DOHH2 (cell line): Measurements from ENCODE around the gene ADAMTS12.

Experiments
- H3F3A ChIP-seq: fragments of 200-600 bp; sonication (generic), shearing (Covaris generic); 2 replicates; pipeline ENCODE4 v1.6.0; 2016; ENCODE audit warnings: antibody characterized with exemption, mild to moderate bottlenecking; ENCODE audit not compliant: control insufficient read depth, insufficient read depth
- H3K27ac ChIP-seq: fragments of 200-600 bp; sonication (generic); 2 replicates; pipeline ENCODE4 v1.5.1; 2014; ENCODE audit warnings: low read depth, mild to moderate bottlenecking, low read length, moderate library complexity
- H3K27me3 ChIP-seq: fragments of 200-600 bp; sonication (generic); 2 replicates; pipeline ENCODE4 v1.6.1; 2014; ENCODE audit warnings: mild to moderate bottlenecking, low read length, mixed read lengths; ENCODE audit not compliant: control insufficient read depth
- H3K36me3 ChIP-seq: fragments of 200-600 bp; sonication (generic); 2 replicates; pipeline ENCODE4 v1.6.1; 2014; ENCODE audit warnings: mild to moderate bottlenecking, low read length, moderate library complexity, mixed read lengths; ENCODE audit not compliant: control insufficient read depth
- H3K4me1 ChIP-seq: fragments of 200-600 bp; sonication (generic); 2 replicates; pipeline ENCODE4 v1.6.1; 2014; ENCODE audit warnings: mild to moderate bottlenecking, low read length, mixed read lengths; ENCODE audit not compliant: control insufficient read depth
- H3K4me2 ChIP-seq: fragments of 200-600 bp; sonication (generic); 2 replicates; pipeline ENCODE4 v1.6.0; 2014; ENCODE audit warnings: mild to moderate bottlenecking, low read length, moderate library complexity
- H3K4me3 ChIP-seq: fragments of 200-600 bp; sonication (generic); 2 replicates; pipeline ENCODE4 v1.5.1; 2014; ENCODE audit warnings: mild to moderate bottlenecking, low read length, mixed read lengths
- H3K79me2 ChIP-seq: fragments of 200-600 bp; sonication (generic); 2 replicates; pipeline ENCODE4 v1.6.1; 2014; ENCODE audit warnings: mild to moderate bottlenecking, low read length, mixed read lengths; ENCODE audit not compliant: control insufficient read depth
- H3K9me2 ChIP-seq: fragments of 200-600 bp; sonication (generic); replicated peaks from 2 replicates; pipeline ENCODE4 v1.6.1; 2014; ENCODE audit warnings: mild to moderate bottlenecking, low read length, mixed read lengths; ENCODE audit not compliant: control insufficient read depth
- H3K9me3 ChIP-seq: fragments of 200-600 bp; sonication (generic); 2 replicates; pipeline ENCODE4 v1.6.1; 2014; ENCODE audit warnings: antibody characterized with exemption, low read length, mixed read lengths; ENCODE audit not compliant: control insufficient read depth, insufficient read depth
- H4K20me1 ChIP-seq: fragments of 200-600 bp; sonication (generic); 2 replicates; pipeline ENCODE4 v1.6.0; 2014; ENCODE audit warnings: low read depth, mild to moderate bottlenecking, antibody characterized with exemption, low read length, moderate library complexity; ENCODE audit not compliant: control insufficient read depth, insufficient read depth
- EZH2phosphoT487 ChIP-seq: fragments of 200-600 bp; sonication (generic); IDR thresholded peaks from 2 replicates; pipeline ENCODE4 v1.6.1; 2017; ENCODE audit warnings: borderline replicate concordance, mild to moderate bottlenecking, antibody characterized with exemption, low read length, moderate library complexity, mixed read lengths
- TF ChIP-seq, protein P1 (sequence below): fragments of 200-600 bp; sonication (generic); IDR thresholded peaks from one replicate; pipeline ENCODE4 v1.5.1; 2014; ENCODE audit warnings: antibody characterized with exemption, mild to moderate bottlenecking, low read depth, low read length; ENCODE audit not compliant: poor library complexity, severe bottlenecking

Gene ADAMTS12

GRCh38 chr5:33824516-33825195 lies 67.1 kb downstream of the ADAMTS12 start:
- 0 out of 2 replicates have a peak, but pooled peaks cover 4% of the 10 kb centered on the region for H3K27me3 ChIP-seq
- H3K9me3 ChIP-seq, result no peaks in the 10 kb centered on the region
- no peak overlapping the region for H3K4me2 ChIP-seq
- no peaks in the 10 kb centered on the region for H3K9me2 ChIP-seq
- no peaks in the 10 kb centered on the region for H4K20me1 ChIP-seq
- no peaks in the 10 kb centered on the region for H3K36me3 ChIP-seq
- no peaks in the 10 kb centered on the region for H3K4me1 ChIP-seq
- no peak overlapping the region for H3K27ac ChIP-seq
- TF ChIP-seq EZH2phosphoT487, result no peak
- TF ChIP-seq, protein P1, sequence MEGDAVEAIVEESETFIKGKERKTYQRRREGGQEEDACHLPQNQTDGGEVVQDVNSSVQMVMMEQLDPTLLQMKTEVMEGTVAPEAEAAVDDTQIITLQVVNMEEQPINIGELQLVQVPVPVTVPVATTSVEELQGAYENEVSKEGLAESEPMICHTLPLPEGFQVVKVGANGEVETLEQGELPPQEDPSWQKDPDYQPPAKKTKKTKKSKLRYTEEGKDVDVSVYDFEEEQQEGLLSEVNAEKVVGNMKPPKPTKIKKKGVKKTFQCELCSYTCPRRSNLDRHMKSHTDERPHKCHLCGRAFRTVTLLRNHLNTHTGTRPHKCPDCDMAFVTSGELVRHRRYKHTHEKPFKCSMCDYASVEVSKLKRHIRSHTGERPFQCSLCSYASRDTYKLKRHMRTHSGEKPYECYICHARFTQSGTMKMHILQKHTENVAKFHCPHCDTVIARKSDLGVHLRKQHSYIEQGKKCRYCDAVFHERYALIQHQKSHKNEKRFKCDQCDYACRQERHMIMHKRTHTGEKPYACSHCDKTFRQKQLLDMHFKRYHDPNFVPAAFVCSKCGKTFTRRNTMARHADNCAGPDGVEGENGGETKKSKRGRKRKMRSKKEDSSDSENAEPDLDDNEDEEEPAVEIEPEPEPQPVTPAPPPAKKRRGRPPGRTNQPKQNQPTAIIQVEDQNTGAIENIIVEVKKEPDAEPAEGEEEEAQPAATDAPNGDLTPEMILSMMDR, result no peak
- no peaks in the 10 kb centered on the region for H3K79me2 ChIP-seq
- H3K4me3 ChIP-seq, result no peak overlapping the region
- H3F3A ChIP-seq, result no peaks in the 10 kb centered on the region

DNA sequence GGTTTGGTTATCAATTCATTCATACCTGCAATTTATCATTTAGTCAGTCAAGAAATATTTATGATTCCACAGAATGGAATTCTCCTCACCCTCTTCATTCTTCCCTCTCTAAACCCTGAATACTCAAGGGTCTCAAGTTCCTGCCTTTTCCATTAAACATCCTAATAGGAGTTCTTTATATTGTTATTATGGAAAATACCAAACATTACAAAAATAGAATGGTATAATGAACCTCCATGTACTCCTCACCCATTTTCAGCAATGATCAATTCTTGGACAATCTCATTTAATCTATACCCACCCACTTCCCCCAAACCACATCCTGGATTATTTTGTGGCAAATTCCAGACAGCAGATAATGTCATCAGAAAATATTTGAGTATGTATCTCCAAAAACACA lies 74.5 kb downstream of the ADAMTS12 start:
- no peaks in the 10 kb centered on the region for H3K79me2 ChIP-seq
- no peaks in the 10 kb centered on the region for H4K20me1 ChIP-seq
- H3K27ac ChIP-seq, result no peak overlapping the region
- no peaks in the 10 kb centered on the region for H3K9me3 ChIP-seq
- no peaks in the 10 kb centered on the region for H3F3A ChIP-seq
- TF ChIP-seq, protein P1, result no peak
- TF ChIP-seq EZH2phosphoT487, result no peak
- H3K4me1 ChIP-seq, result no peaks in the 10 kb centered on the region
- no peaks in the 10 kb centered on the region for H3K9me2 ChIP-seq
- no peaks in the 10 kb centered on the region for H3K27me3 ChIP-seq
- no peak overlapping the region for H3K4me3 ChIP-seq
- H3K4me2 ChIP-seq, result no peak overlapping the region
- no peaks in the 10 kb centered on the region for H3K36me3 ChIP-seq

DNA sequence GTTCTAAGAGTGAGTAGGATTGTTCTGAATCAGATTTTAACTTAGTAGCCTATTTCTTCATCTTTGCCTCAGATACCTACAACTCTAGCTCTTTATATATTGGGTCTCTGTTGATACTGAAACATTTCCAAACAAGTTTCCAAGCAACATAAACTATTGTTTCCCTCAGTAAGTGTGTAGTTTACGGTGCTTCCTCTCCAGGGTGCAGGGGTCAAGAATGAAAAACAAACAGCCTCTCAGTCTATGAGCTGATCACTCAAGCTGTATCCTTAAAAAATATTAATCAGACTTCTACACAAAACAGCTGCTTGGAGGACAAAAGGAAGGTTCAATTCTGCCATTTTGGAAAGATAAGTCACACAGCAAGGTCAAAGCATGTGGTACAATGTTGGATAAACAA lies 75.0 kb downstream of the ADAMTS12 start:
- Histone ChIP-seq H3K27ac (no peak overlapping the region), H4K20me1 (no peaks in the 10 kb centered on the region), H3K36me3 (no peaks in the 10 kb centered on the region), H3K4me1 (no peaks in the 10 kb centered on the region), H3K9me2 (no peaks in the 10 kb centered on the region), H3K4me2 (no peak overlapping the region), H3K27me3 (no peaks in the 10 kb centered on the region), H3F3A (no peaks in the 10 kb centered on the region), H3K4me3 (no peak overlapping the region), H3K9me3 (no peaks in the 10 kb centered on the region), H3K79me2 (no peaks in the 10 kb centered on the region)
- TF ChIP-seq, protein P1, result no peak
- no peak for TF ChIP-seq EZH2phosphoT487

DNA sequence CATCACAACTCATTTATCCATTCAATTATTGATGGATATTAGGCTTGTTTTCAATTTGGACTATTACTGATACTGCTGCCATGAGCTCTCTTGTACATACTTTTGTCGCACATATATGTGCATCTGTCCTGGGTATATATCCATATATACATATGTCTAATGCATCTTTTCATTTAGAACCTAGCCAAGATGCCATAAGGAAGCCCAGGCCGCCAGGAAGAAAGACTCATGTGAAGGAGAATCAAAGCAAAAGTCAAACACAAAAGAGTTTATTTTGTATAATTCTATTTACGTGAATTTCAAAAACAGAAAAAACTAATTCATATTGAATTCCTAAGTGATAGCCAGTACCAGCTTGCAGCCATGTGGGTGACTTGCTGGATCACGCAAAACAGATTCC lies 79.0 kb downstream of the ADAMTS12 start:
- no peaks in the 10 kb centered on the region for H3F3A ChIP-seq
- no peak overlapping the region for H3K4me2 ChIP-seq
- no peaks in the 10 kb centered on the region for H3K27me3 ChIP-seq
- no peaks in the 10 kb centered on the region for H3K9me2 ChIP-seq
- H4K20me1 ChIP-seq, result no peaks in the 10 kb centered on the region
- H3K79me2 ChIP-seq, result no peaks in the 10 kb centered on the region
- no peak overlapping the region for H3K27ac ChIP-seq
- H3K4me1 ChIP-seq, result no peaks in the 10 kb centered on the region
- no peaks in the 10 kb centered on the region for H3K36me3 ChIP-seq
- H3K9me3 ChIP-seq, result no peaks in the 10 kb centered on the region
- no peak overlapping the region for H3K4me3 ChIP-seq
- TF ChIP-seq, protein P1, result no peak
